Measurements from ENCODE around the gene AVPR2.

GRCh38 chrX:153854702-153855101, 49.8 kb upstream of the AVPR2 start:
- TF ChIP-seq CTCF (IDR thresholded peaks at IDR 0.05) = no peak
- no peak for TF ChIP-seq POLR2A (IDR thresholded peaks at IDR 0.05)
- TF ChIP-seq EP300 (IDR thresholded peaks at IDR 0.05) = no peak
